ENCODE data around the gene HTR3E.

GRCh38 chr3:184156522-184156955, 59.7 kb downstream of the HTR3E start:
- no peak for TF ChIP-seq POLR2A (IDR thresholded peaks at IDR 0.05)
- no peak for TF ChIP-seq CTCF (IDR thresholded peaks at IDR 0.05 in 4 of 5, conservative IDR thresholded peaks at IDR 0.05 in 1 of 5)
